T-helper 2 cell (primary cell): ENCODE results near the gene GBP6.
"Not testable (repeated sequence)": the region's sequence is repeated elsewhere in the genome, so short reads cannot be mapped to it uniquely, and the experiment has no call there.

Source experiments
- DNase-seq, 5 experiments: peaks; one replicate each; pipeline versions ENCODE4 v3.0.0 to v3.0.0-alpha.2; 2012 to 2022
- total RNA-seq, 2 donors: gene quantifications; one replicate each; lab custom pipeline; 2026; lab: John Stamatoyannopoulos, UW

The GBP6 gene
- 0 to 0.40 reads per million in 2 donors for total RNA-seq

GRCh38 chr1:89363638-89364536 is at the start of gene GBP6:
Gene GBP6, plus strand, starts transcription at chr1:89364059. Its CDS starts 4,493 bp downstream, at chr1:89368552.
- peak in 1 of 5 experiments; percentile 27 for DNase-seq

GRCh38 chr1:89322402-89322801 is 41.5 kb upstream of the GBP6 start:
- no peak for DNase-seq

GRCh38 chr1:89331890-89332289 is 32.0 kb upstream of the GBP6 start:
- DNase-seq, result no peak

GRCh38 chr1:89332461-89332860 is 31.4 kb upstream of the GBP6 start:
- no peak for DNase-seq

- DNase-seq, result no peak
These were observed 28.4 kb upstream of the GBP6 start for GRCh38 chr1:89335486-89335885.

GRCh38 chr1:89337903-89338302 is 26.0 kb upstream of the GBP6 start:
- no peak for DNase-seq

- no peak for DNase-seq
These were observed 24.8 kb upstream of the GBP6 start for GRCh38 chr1:89339039-89339438.

- not testable (repeated sequence) for DNase-seq
These were observed 18.4 kb upstream of the GBP6 start for GRCh38 chr1:89345479-89345878.

- DNase-seq, result no peak
These were observed 16.6 kb upstream of the GBP6 start for GRCh38 chr1:89347296-89347695.

- no peak for DNase-seq
These were observed 13.6 kb upstream of the GBP6 start for GRCh38 chr1:89350298-89350697.

- DNase-seq, result no peak
These were observed 12.1 kb upstream of the GBP6 start for GRCh38 chr1:89351597-89352311.

GRCh38 chr1:89352421-89352820 is 11.4 kb upstream of the GBP6 start:
- DNase-seq, result no peak

- no peak for DNase-seq
These were observed 9.7 kb upstream of the GBP6 start for GRCh38 chr1:89354205-89354604.

- no peak for DNase-seq
These were observed 8.8 kb upstream of the GBP6 start for GRCh38 chr1:89355056-89355455.

- peak in 1 of 5 experiments; percentile 45 for DNase-seq
These were observed 7.0 kb upstream of the GBP6 start for GRCh38 chr1:89356658-89357400.

- peak; percentile 40 to 84 (median 67) for DNase-seq
These were observed 5.5 kb upstream of the GBP6 start for GRCh38 chr1:89358287-89358893.

- DNase-seq, result no peak
These were observed 3.1 kb upstream of the GBP6 start for GRCh38 chr1:89360716-89361115.

- no peak for DNase-seq
These were observed 2.2 kb upstream of the GBP6 start for GRCh38 chr1:89361681-89362080.

GRCh38 chr1:89363196-89363595 is 663 bp upstream of the GBP6 start:
- peak in 1 of 5 experiments; percentile 87 for DNase-seq

GRCh38 chr1:89364954-89365550 is 1.2 kb downstream of the GBP6 start:
- no peak for DNase-seq

- no peak for DNase-seq
These were observed 3.4 kb downstream of the GBP6 start for GRCh38 chr1:89367221-89367620.

- no peak for DNase-seq
These were observed 5.5 kb downstream of the GBP6 start for GRCh38 chr1:89369331-89369730.
